ENCODE data around the gene QRICH2.

QRICH2 gene

DNA sequence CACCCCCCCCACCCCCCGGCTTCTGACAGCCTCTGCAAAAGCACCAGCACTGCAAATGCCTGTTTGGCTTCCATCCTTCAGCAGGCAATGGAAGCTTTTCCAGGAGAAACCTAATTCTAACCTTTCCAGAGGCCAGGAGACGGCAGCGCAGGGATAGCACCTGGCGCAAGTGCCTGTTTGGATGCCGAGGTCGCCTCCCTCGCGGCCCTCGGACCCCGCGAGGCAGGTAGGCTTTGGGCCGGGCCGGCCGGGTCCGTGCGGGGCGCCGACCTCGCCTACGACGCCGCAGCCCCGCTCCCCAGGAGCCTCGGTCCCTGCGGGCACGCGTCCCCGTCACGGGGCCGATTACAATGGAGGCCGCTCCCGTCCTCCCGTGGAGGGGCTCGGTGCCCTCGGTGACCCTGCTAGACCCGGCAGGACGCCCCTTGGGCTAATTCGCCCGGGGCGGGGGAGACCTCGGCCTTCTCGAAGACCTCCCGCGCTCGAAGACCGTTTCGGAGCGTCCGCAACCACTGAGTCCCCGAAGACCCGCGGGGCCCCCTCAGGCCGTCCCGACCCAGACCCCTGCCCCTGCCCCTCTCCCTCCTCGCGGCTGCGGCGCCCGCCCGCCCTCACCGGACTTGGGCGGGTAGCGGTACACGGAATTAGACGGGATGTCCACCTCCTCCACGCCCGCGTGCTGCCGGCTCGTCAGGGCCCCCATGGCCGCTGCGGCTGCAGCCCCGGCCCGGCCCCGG is 68.4 kb downstream of the QRICH2 start:
- Histone ChIP-seq H2AK5ac (ENCODE audit: low read length) (no peak overlapping the region), H4K12ac (ENCODE audit: low read depth, low read length) (no peak overlapping the region), H4K8ac (ENCODE audit: low read depth, low read length) (no peak overlapping the region), H3K9ac (ENCODE audit: low read length) (no peak overlapping the region), H3K18ac (ENCODE audit: low read length) (no peak overlapping the region), H3K79me2 (ENCODE audit: control insufficient read depth, insufficient read depth, low read length, poor library complexity) (no peaks in the 10 kb centered on the region), H4K91ac (ENCODE audit: low read depth, low read length) (no peak overlapping the region), H2BK5ac (ENCODE audit: low read depth, low read length, poor library complexity) (no peak overlapping the region), H3K36me3 (ENCODE audit: control insufficient read depth in 1 of 2, insufficient read depth in 2 of 2, low read length in 2 of 2) (no peaks in the 10 kb centered on the region), H3K4me1 (ENCODE audit: control insufficient read depth in 1 of 2, insufficient read depth in 2 of 2, low read length in 2 of 2) (peaks cover 4 to 7% of the 10 kb centered on the region in 2 experiments), H2BK120ac (ENCODE audit: insufficient read depth, low read length, poor library complexity) (no peak overlapping the region), H3K27ac (ENCODE audit: low read depth, low read length) (no peak overlapping the region), H3K27me3 (ENCODE audit: insufficient read depth, low read length) (peaks cover 13% of the 10 kb centered on the region), H3K4ac (ENCODE audit: low read depth, low read length) (no peak overlapping the region), H3K4me2 (ENCODE audit: low read length) (peak overlapping the region; percentile 78), H3K14ac (ENCODE audit: low read length) (no peak overlapping the region), H3K9me3 (ENCODE audit: insufficient read depth, low read depth, low read length) (no peaks in the 10 kb centered on the region), H3K4me3 (ENCODE audit: low read depth, low read length) (peak overlapping the region; percentile 50), H3K79me1 (ENCODE audit: low read length) (no peaks in the 10 kb centered on the region), H2AFZ (ENCODE audit: insufficient read depth, low read length, poor library complexity) (peak overlapping the region; percentile 15), H2BK12ac (ENCODE audit: low read length) (no peak overlapping the region), H3K23ac (ENCODE audit: low read length) (no peak overlapping the region)
- no peak for DNase-seq
- no CpG with 5 or more reads among the region's 75 CpGs for WGBS (ENCODE audit: extremely low coverage, insufficient coverage, insufficient read length)

DNA sequence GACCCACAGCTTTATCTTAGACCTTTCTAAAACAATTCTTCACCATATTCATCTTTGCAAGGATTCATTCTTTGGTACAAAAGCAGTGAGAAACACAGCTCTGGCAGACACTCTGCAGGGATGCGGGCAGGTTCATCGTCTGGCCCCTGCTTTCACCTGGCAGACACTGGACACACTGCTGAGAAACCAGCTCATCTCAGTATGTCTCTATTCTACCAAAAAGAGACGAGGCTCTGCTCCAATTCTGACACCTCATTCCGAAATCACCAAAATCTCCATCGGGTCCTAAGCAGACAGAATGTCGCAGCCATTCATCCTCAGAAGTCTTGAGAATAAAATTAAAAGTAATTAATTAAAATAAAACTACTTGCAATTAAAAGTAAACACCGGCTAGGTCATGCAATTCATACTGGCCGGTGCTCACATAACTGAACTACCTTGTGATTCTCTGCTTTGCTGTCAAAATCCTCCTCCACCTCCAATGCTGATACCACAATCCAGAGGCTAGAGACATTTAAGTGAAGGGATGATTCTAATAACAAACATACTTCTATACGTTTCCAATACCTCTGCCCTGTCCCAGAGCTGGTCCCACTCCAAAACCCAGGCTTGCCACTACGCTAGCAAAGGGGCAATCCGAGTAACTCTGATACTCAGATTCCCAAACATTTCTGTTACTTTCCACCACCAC is 69.1 kb downstream of the QRICH2 start:
- Histone ChIP-seq H3K23ac (ENCODE audit: low read length) (no peak overlapping the region), H3K9me3 (ENCODE audit: insufficient read depth, low read depth, low read length) (no peaks in the 10 kb centered on the region), H2BK5ac (ENCODE audit: low read depth, low read length, poor library complexity) (no peak overlapping the region), H2AFZ (ENCODE audit: insufficient read depth, low read length, poor library complexity) (no peak overlapping the region), H3K27ac (ENCODE audit: low read depth, low read length) (no peak overlapping the region), H4K12ac (ENCODE audit: low read depth, low read length) (no peak overlapping the region), H3K4ac (ENCODE audit: low read depth, low read length) (no peak overlapping the region), H3K79me1 (ENCODE audit: low read length) (no peaks in the 10 kb centered on the region), H3K27me3 (ENCODE audit: insufficient read depth, low read length) (peaks cover 13% of the 10 kb centered on the region), H3K79me2 (ENCODE audit: control insufficient read depth, insufficient read depth, low read length, poor library complexity) (no peaks in the 10 kb centered on the region), H3K4me3 (ENCODE audit: low read depth, low read length) (no peak overlapping the region), H4K8ac (ENCODE audit: low read depth, low read length) (no peak overlapping the region), H3K14ac (ENCODE audit: low read length) (no peak overlapping the region), H2AK5ac (ENCODE audit: low read length) (no peak overlapping the region), H2BK120ac (ENCODE audit: insufficient read depth, low read length, poor library complexity) (no peak overlapping the region), H3K4me2 (ENCODE audit: low read length) (no peak overlapping the region), H2BK12ac (ENCODE audit: low read length) (no peak overlapping the region), H3K18ac (ENCODE audit: low read length) (no peak overlapping the region), H3K4me1 (ENCODE audit: control insufficient read depth in 1 of 2, insufficient read depth in 2 of 2, low read length in 2 of 2) (peaks cover 4 to 7% of the 10 kb centered on the region in 2 experiments), H3K36me3 (ENCODE audit: control insufficient read depth in 1 of 2, insufficient read depth in 2 of 2, low read length in 2 of 2) (no peaks in the 10 kb centered on the region), H3K9ac (ENCODE audit: low read length) (no peak overlapping the region), H4K91ac (ENCODE audit: low read depth, low read length) (no peak overlapping the region)
- no CpG with 5 or more reads among the region's 11 CpGs for WGBS (ENCODE audit: extremely low coverage, insufficient coverage, insufficient read length)
- no peak for DNase-seq

DNA sequence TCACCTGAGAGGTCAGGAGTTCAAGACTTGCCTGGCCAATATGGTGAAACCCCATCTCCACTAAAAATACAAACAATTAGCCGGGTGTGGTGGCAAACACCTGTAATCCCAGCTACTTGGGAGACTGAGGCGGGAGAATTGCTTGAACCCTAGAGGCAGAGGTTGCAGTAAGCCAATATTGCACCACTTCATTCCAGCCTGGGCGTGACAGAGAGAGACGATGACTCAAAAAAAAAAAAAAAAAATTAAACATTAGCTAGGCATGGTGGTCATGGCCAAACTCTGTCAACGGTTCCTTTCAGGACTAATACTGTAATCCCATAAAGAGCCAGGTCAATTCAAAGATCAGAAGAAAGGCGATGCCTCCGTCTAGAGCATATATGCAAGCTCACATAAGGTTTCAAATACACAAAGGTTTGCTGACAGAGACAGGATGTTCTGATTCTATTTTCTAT is 70.2 kb downstream of the QRICH2 start:
- Histone ChIP-seq H3K27me3 (ENCODE audit: insufficient read depth, low read length) (peaks cover 13% of the 10 kb centered on the region), H3K9ac (ENCODE audit: low read length) (no peak overlapping the region), H3K14ac (ENCODE audit: low read length) (no peak overlapping the region), H2BK5ac (ENCODE audit: low read depth, low read length, poor library complexity) (no peak overlapping the region), H3K36me3 (ENCODE audit: control insufficient read depth in 1 of 2, insufficient read depth in 2 of 2, low read length in 2 of 2) (no peaks in the 10 kb centered on the region), H4K91ac (ENCODE audit: low read depth, low read length) (no peak overlapping the region), H2AK5ac (ENCODE audit: low read length) (no peak overlapping the region), H2AFZ (ENCODE audit: insufficient read depth, low read length, poor library complexity) (no peak overlapping the region), H3K79me2 (ENCODE audit: control insufficient read depth, insufficient read depth, low read length, poor library complexity) (no peaks in the 10 kb centered on the region), H4K12ac (ENCODE audit: low read depth, low read length) (no peak overlapping the region), H3K4me2 (ENCODE audit: low read length) (no peak overlapping the region), H3K27ac (ENCODE audit: low read depth, low read length) (no peak overlapping the region), H3K9me3 (ENCODE audit: insufficient read depth, low read depth, low read length) (no peaks in the 10 kb centered on the region), H2BK120ac (ENCODE audit: insufficient read depth, low read length, poor library complexity) (no peak overlapping the region), H3K4me1 (ENCODE audit: control insufficient read depth in 1 of 2, insufficient read depth in 2 of 2, low read length in 2 of 2) (peaks cover 4 to 7% of the 10 kb centered on the region in 2 experiments), H4K8ac (ENCODE audit: low read depth, low read length) (no peak overlapping the region), H3K4me3 (ENCODE audit: low read depth, low read length) (no peak overlapping the region), H3K79me1 (ENCODE audit: low read length) (no peaks in the 10 kb centered on the region), H3K23ac (ENCODE audit: low read length) (no peak overlapping the region), H2BK12ac (ENCODE audit: low read length) (no peak overlapping the region), H3K4ac (ENCODE audit: low read depth, low read length) (no peak overlapping the region), H3K18ac (ENCODE audit: low read length) (no peak overlapping the region)
- DNase-seq: peak in 1 of 2 donors; percentile 61
- WGBS (ENCODE audit: extremely low coverage, insufficient coverage, insufficient read length): no CpG with 5 or more reads among the region's 7 CpGs

DNA sequence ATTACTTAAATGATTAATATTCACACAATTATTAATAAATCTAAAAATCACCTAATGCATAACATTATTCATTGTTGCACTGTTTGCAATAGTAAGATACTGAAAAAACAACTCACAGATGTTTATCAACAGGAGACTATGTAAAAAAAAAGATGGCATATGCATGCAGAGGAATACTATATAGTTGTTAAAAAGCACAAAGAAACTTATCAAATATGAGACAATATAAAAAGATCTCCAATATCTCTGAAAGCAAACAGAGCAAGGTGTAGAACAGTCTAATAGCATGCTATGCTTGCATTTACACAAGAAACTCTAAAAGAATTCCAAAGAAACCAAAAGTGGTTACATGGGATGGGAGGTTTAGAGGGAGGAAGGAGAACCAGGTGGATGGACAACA is 71.5 kb downstream of the QRICH2 start:
- Histone ChIP-seq H3K27me3 (ENCODE audit: insufficient read depth, low read length) (peaks cover 13% of the 10 kb centered on the region), H3K79me2 (ENCODE audit: control insufficient read depth, insufficient read depth, low read length, poor library complexity) (no peaks in the 10 kb centered on the region), H3K4me1 (ENCODE audit: control insufficient read depth in 1 of 2, insufficient read depth in 2 of 2, low read length in 2 of 2) (peaks cover 4 to 7% of the 10 kb centered on the region in 2 experiments)

More for the DNA sequence above, 71.5 kb downstream of the QRICH2 start:
- Histone ChIP-seq H4K91ac (ENCODE audit: low read depth, low read length) (no peak overlapping the region), H2BK120ac (ENCODE audit: insufficient read depth, low read length, poor library complexity) (no peak overlapping the region), H3K4ac (ENCODE audit: low read depth, low read length) (no peak overlapping the region), H3K9me3 (ENCODE audit: insufficient read depth, low read depth, low read length) (no peaks in the 10 kb centered on the region), H4K8ac (ENCODE audit: low read depth, low read length) (no peak overlapping the region), H4K12ac (ENCODE audit: low read depth, low read length) (no peak overlapping the region), H3K36me3 (ENCODE audit: control insufficient read depth in 1 of 2, insufficient read depth in 2 of 2, low read length in 2 of 2) (no peaks in the 10 kb centered on the region), H2BK12ac (ENCODE audit: low read length) (no peak overlapping the region), H3K79me1 (ENCODE audit: low read length) (no peaks in the 10 kb centered on the region), H3K27ac (ENCODE audit: low read depth, low read length) (no peak overlapping the region), H2AK5ac (ENCODE audit: low read length) (no peak overlapping the region), H3K18ac (ENCODE audit: low read length) (no peak overlapping the region), H3K9ac (ENCODE audit: low read length) (no peak overlapping the region), H2BK5ac (ENCODE audit: low read depth, low read length, poor library complexity) (no peak overlapping the region), H2AFZ (ENCODE audit: insufficient read depth, low read length, poor library complexity) (no peak overlapping the region), H3K4me2 (ENCODE audit: low read length) (no peak overlapping the region), H3K4me3 (ENCODE audit: low read depth, low read length) (no peak overlapping the region), H3K23ac (ENCODE audit: low read length) (no peak overlapping the region), H3K14ac (ENCODE audit: low read length) (no peak overlapping the region)
- DNase-seq: no peak

Data from trophoblast cell (in vitro differentiated cells and primary cell).